Lower leg skin (tissue), 3 donors: ENCODE data around the gene ZFTA.

Experiments
- POLR2A ChIP-seq, 2 donors: fragments of 450-650 bp; IDR thresholded peaks; one replicate each; pipeline ENCODE4 v1.6.1; 2016 to 2017; ENCODE audit warnings: antibody characterized with exemption in 2 of 2, mild to moderate bottlenecking in 1 of 2, moderate library complexity in 1 of 2
- TF ChIP-seq, protein P1 (sequence below), 3 donors: fragments of 450-650 bp; IDR thresholded peaks; one replicate each; pipeline ENCODE4 v1.5.1; 2016; ENCODE audit warnings: antibody characterized with exemption in 3 of 3, mild to moderate bottlenecking in 3 of 3, moderate library complexity in 2 of 3

GRCh38 chr11:63814383-63814736 is 45.8 kb upstream of the ZFTA start:
- no peak for TF ChIP-seq POLR2A (IDR thresholded peaks at IDR 0.05)
- TF ChIP-seq, protein P1, sequence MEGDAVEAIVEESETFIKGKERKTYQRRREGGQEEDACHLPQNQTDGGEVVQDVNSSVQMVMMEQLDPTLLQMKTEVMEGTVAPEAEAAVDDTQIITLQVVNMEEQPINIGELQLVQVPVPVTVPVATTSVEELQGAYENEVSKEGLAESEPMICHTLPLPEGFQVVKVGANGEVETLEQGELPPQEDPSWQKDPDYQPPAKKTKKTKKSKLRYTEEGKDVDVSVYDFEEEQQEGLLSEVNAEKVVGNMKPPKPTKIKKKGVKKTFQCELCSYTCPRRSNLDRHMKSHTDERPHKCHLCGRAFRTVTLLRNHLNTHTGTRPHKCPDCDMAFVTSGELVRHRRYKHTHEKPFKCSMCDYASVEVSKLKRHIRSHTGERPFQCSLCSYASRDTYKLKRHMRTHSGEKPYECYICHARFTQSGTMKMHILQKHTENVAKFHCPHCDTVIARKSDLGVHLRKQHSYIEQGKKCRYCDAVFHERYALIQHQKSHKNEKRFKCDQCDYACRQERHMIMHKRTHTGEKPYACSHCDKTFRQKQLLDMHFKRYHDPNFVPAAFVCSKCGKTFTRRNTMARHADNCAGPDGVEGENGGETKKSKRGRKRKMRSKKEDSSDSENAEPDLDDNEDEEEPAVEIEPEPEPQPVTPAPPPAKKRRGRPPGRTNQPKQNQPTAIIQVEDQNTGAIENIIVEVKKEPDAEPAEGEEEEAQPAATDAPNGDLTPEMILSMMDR (IDR thresholded peaks at IDR 0.05) = no peak
